H1 (cell line): ENCODE measurements around the gene KPRP. TPM values are rescaled to one million over a fixed set of nuclear protein-coding genes. Genes with fewer than 3 reads are reported as not detected.

Source experiments
- CTCF ChIA-PET: fragments of 300-600 bp; sonication (Branson Sonifier 250); formaldehyde crosslinking; loops from one replicate; lab custom pipeline; 2021; ENCODE audit not compliant: partially characterized antibody; lab: Charles Lee
- POLR2A ChIA-PET: fragments of 300-600 bp; sonication (Branson Sonifier 250); formaldehyde crosslinking; loops from one replicate; lab custom pipeline; 2021; ENCODE audit warnings: inconsistent platforms; ENCODE audit not compliant: partially characterized antibody; lab: Charles Lee
- DNase-seq, 2 experiments: peaks; one replicate each; pipeline versions ENCODE4 v3.0.0 to v3.0.0-alpha.2; 2010 to 2022; ENCODE audit warnings: low spot score in 2 of 2, low read depth in 1 of 2, mixed read lengths in 1 of 2
- FAIRE-seq: peaks from 2 replicates; lab custom pipeline; 2011; peaks lifted over from hg19 to GRCh38; lab: Jason Lieb, UNC
- H2AFZ ChIP-seq: 2 replicates; pipeline ENCODE4 v1.8.1; 2012; ENCODE audit warnings: low read length, inconsistent platforms
- H2AK5ac ChIP-seq: 2 replicates; pipeline ENCODE4 v1.6.1; 2013; ENCODE audit warnings: low read depth, low read length
- H2BK120ac ChIP-seq: replicated peaks from 2 replicates; pipeline ENCODE3; 2013; ENCODE audit warnings: low read depth, low read length, inconsistent platforms
- H2BK12ac ChIP-seq: 2 replicates; pipeline ENCODE4 v1.6.1; 2013; ENCODE audit warnings: low read depth, low read length
- H2BK15ac ChIP-seq: 2 replicates; pipeline ENCODE4 v1.6.1; 2013; ENCODE audit warnings: low read length
- H2BK20ac ChIP-seq: 2 replicates; pipeline ENCODE4 v1.6.1; 2013; ENCODE audit warnings: low read length
- H2BK5ac ChIP-seq: 2 replicates; pipeline ENCODE4 v1.6.1; 2013; ENCODE audit warnings: low read depth, low read length
- H3K14ac ChIP-seq: 2 replicates; pipeline ENCODE4 v1.6.1; 2013; ENCODE audit warnings: inconsistent platforms; ENCODE audit not compliant: insufficient read length
- H3K18ac ChIP-seq: 2 replicates; pipeline ENCODE4 v1.6.1; 2013; ENCODE audit warnings: low read length; ENCODE audit errors: extremely low read depth
- H3K23ac ChIP-seq: 2 replicates; pipeline ENCODE4 v1.6.1; 2013; ENCODE audit warnings: inconsistent platforms; ENCODE audit not compliant: insufficient read length
- H3K23me2 ChIP-seq: 2 replicates; pipeline ENCODE4 v1.6.1; 2013; ENCODE audit warnings: low read depth, low read length
- H3K27ac ChIP-seq: 2 replicates; pipeline ENCODE4 v1.6.1; 2011; ENCODE audit warnings: low read depth, low read length, inconsistent platforms
- H3K27me3 ChIP-seq, 4 experiments: replicated peaks in 1 of 4; 1 replicate in 1 of 4; 2 replicates in 3 of 4; pipeline versions ENCODE4 v1.6.1 to v1.8.1; 2011 to 2013; ENCODE audit warnings: low read length in 3 of 4, mild to moderate bottlenecking in 3 of 4, inconsistent platforms in 2 of 4, mixed read lengths in 2 of 4, moderate library complexity in 1 of 4; ENCODE audit not compliant: control insufficient read depth in 3 of 4, insufficient read depth in 3 of 4; ENCODE audit errors: extremely low read depth in 1 of 4
- H3K36me3 ChIP-seq, 4 experiments: 2 replicates each; pipeline versions ENCODE4 v1.6.1 to v1.8.1; 2011 to 2013; ENCODE audit warnings: mild to moderate bottlenecking in 4 of 4, low read length in 3 of 4, moderate library complexity in 2 of 4, control low read depth in 1 of 4, inconsistent platforms in 1 of 4; ENCODE audit not compliant: insufficient read depth in 4 of 4, control insufficient read depth in 2 of 4
- H3K4ac ChIP-seq: replicated peaks from 2 replicates; pipeline ENCODE3; 2013; ENCODE audit warnings: low read length, low read depth, mixed read lengths, inconsistent platforms; ENCODE audit not compliant: insufficient read length
- H3K4me1 ChIP-seq, 4 experiments: replicated peaks in 1 of 4; 1 replicate in 1 of 4; 2 replicates in 3 of 4; pipeline versions ENCODE4 v1.6.1 to v1.8.1; 2011 to 2013; ENCODE audit warnings: low read length in 3 of 4, inconsistent platforms in 2 of 4, mixed read lengths in 1 of 4; ENCODE audit not compliant: insufficient read depth in 4 of 4, control insufficient read depth in 3 of 4
- H3K4me2 ChIP-seq, 2 experiments: 2 replicates each; pipeline versions ENCODE4 v1.6.1 to v1.8.1; 2011 to 2013; ENCODE audit warnings: low read depth in 2 of 2, low read length in 2 of 2, control low read depth in 1 of 2, inconsistent platforms in 1 of 2, mild to moderate bottlenecking in 1 of 2; ENCODE audit not compliant: insufficient read depth in 1 of 2
- H3K4me3 ChIP-seq, 4 experiments: fragments of 200-600, 300-600 bp in 1 of 4; sonication (generic), shearing (Covaris generic), sonication (Bioruptor Twin) in 1 of 4; 2 replicates each; pipeline versions ENCODE4 v1.5.1 to v1.8.1; 2011 to 2016; ENCODE audit warnings: low read length in 4 of 4, low read depth in 3 of 4, control low read depth in 2 of 4, inconsistent platforms in 2 of 4, mild to moderate bottlenecking in 2 of 4, mixed read lengths in 1 of 4, moderate library complexity in 1 of 4; ENCODE audit not compliant: insufficient read depth in 2 of 4; ENCODE audit errors: extremely low read depth in 1 of 4
- H3K56ac ChIP-seq: replicated peaks from 2 replicates; pipeline ENCODE3; 2013; ENCODE audit warnings: low read depth, mild to moderate bottlenecking, mixed read lengths, low read length, inconsistent platforms; ENCODE audit not compliant: insufficient read length
- H3K79me1 ChIP-seq: 2 replicates; pipeline ENCODE4 v1.6.1; 2013; ENCODE audit warnings: low read depth, low read length, control low read depth
- H3K79me2 ChIP-seq, 2 experiments: 2 replicates each; pipeline versions ENCODE4 v1.6.1 to v1.8.1; 2012 to 2013; ENCODE audit warnings: low read length in 2 of 2, mild to moderate bottlenecking in 2 of 2, inconsistent platforms in 1 of 2; ENCODE audit not compliant: insufficient read depth in 2 of 2, control insufficient read depth in 1 of 2
- H3K9ac ChIP-seq, 4 experiments: replicated peaks in 1 of 4; 1 replicate in 1 of 4; 2 replicates in 3 of 4; pipeline versions ENCODE4 v1.6.1 to v1.8.1; 2011 to 2013; ENCODE audit warnings: low read depth in 3 of 4, low read length in 3 of 4, control low read depth in 2 of 4, mild to moderate bottlenecking in 2 of 4, moderate library complexity in 2 of 4, inconsistent platforms in 1 of 4; ENCODE audit errors: extremely low read depth in 1 of 4
- H3K9me3 ChIP-seq, 2 experiments: 2 replicates each; pipeline versions ENCODE4 v1.6.1 to v1.8.1; 2012 to 2013; ENCODE audit warnings: mild to moderate bottlenecking in 2 of 2, moderate library complexity in 2 of 2, control low read depth in 1 of 2, inconsistent platforms in 1 of 2, low read depth in 1 of 2, low read length in 1 of 2, mixed read lengths in 1 of 2; ENCODE audit not compliant: insufficient read depth in 2 of 2
- H4K20me1 ChIP-seq, 2 experiments: replicated peaks in 1 of 2; 2 replicates each; pipeline versions ENCODE3 to v1.8.1; 2011 to 2013; ENCODE audit warnings: inconsistent platforms in 2 of 2, low read length in 2 of 2, mild to moderate bottlenecking in 1 of 2; ENCODE audit not compliant: insufficient read depth in 2 of 2, control insufficient read depth in 1 of 2
- H4K5ac ChIP-seq: 2 replicates; pipeline ENCODE4 v1.6.1; 2013; ENCODE audit warnings: low read length, low read depth, mixed read lengths, inconsistent platforms; ENCODE audit not compliant: insufficient read length
- H4K8ac ChIP-seq: 2 replicates; pipeline ENCODE4 v1.8.0; 2013; ENCODE audit warnings: mild to moderate bottlenecking, moderate library complexity, low read length, inconsistent platforms; ENCODE audit not compliant: insufficient read depth; ENCODE audit errors: extremely low read depth
- H4K91ac ChIP-seq: replicated peaks from 2 replicates; pipeline ENCODE3; 2013; ENCODE audit warnings: low read length, mixed read lengths, inconsistent platforms; ENCODE audit not compliant: insufficient read length
- POLR2A ChIP-seq, 2 experiments: IDR thresholded peaks; 1 replicate in 1 of 2; 2 replicates in 1 of 2; pipeline ENCODE4 v1.6.1; 2011; ENCODE audit warnings: low read depth in 2 of 2, low read length in 2 of 2, mild to moderate bottlenecking in 2 of 2; ENCODE audit errors: control extremely low read depth in 1 of 2
- POLR2AphosphoS5 ChIP-seq: IDR thresholded peaks from 2 replicates; pipeline ENCODE4 v1.6.1; 2011; ENCODE audit warnings: low read depth, low read length
- WGBS, 2 experiments: shearing (Covaris generic) in 1 of 2; methylation state at CpG; one replicate each; pipeline versions ENCODE4 v1.1.6 to v1.1.7; 2013 to 2015; ENCODE audit warnings: low lambda C conversion rate in 2 of 2, mixed read lengths in 2 of 2, inconsistent platforms in 1 of 2, low coverage in 1 of 2, missing lambda C conversion rate in 1 of 2; ENCODE audit not compliant: insufficient replicate concordance in 2 of 2, insufficient coverage in 1 of 2, insufficient read length in 1 of 2; ENCODE audit errors: extremely low coverage in 1 of 2, missing lambda C conversion rate in 1 of 2; 5-methylcytosine and 5-hydroxymethylcytosine counted together
- polyA plus RNA-seq, 7 experiments: library from polyadenylated mRNA; depleted of rRNA in 3 of 7; stranded (reverse) in 5 of 7; unstranded in 2 of 7; fragments of >200 nt in 5 of 7; fragments of 200-250 nt in 2 of 7; gene quantifications; 1 replicate in 5 of 7; 2 replicates in 1 of 7; 4 replicates in 1 of 7; pipeline versions ENCODE4 v1.2.1 to v1.2.3, GENCODE V29; 2011 to 2013; ENCODE audit warnings: missing spikeins in 2 of 7, mixed read lengths in 2 of 7
- total RNA-seq: library from RNA; stranded (reverse); fragmentation: NEBNext Ultra II Directional; extraction: Animal tissue kit (Norgen Biotek cat#: 25700); gene quantifications from 2 replicates; pipeline ENCODE4 v1.2.1, GENCODE V29; 2021

KPRP gene
- total and polyA plus RNA-seq, 2 of the 8 experiments (the other 6 are each of a cell fraction or from before 2014, with no cell fraction given), result not detected

- Histone ChIP-seq H2AK5ac (no peak overlapping the region), H3K23ac (no peak overlapping the region), H2BK15ac (no peak overlapping the region), H3K4me2 (no peak overlapping the region), H3K14ac (no peak overlapping the region), H3K27ac (no peak overlapping the region), H2BK120ac (no peak overlapping the region), H4K91ac (no peak overlapping the region), H2BK20ac (no peak overlapping the region), H3K79me1 (no peaks in the 10 kb centered on the region), H3K4me1 (no peaks in the 10 kb centered on the region), H3K36me3 (no peaks in the 10 kb centered on the region; a peak in 1 of 8 replicates), H4K5ac (no peak overlapping the region), H4K8ac (no peak overlapping the region), H2BK5ac (no peak overlapping the region), H3K27me3 (no peaks in the 10 kb centered on the region), H3K4me3 (no peak overlapping the region), H3K18ac (no peak overlapping the region), H3K9ac (no peak overlapping the region), H3K23me2 (no peaks in the 10 kb centered on the region), H2AFZ (no peak overlapping the region), H3K56ac (no peak overlapping the region), H3K4ac (no peak overlapping the region), H3K79me2 (no peaks in the 10 kb centered on the region), H2BK12ac (no peak overlapping the region), H3K9me3 (peaks cover 67 to 80% of the 10 kb centered on the region in 2 experiments), H4K20me1 (no peaks in the 10 kb centered on the region)
- TF ChIP-seq POLR2AphosphoS5 (no peak), POLR2A (IDR thresholded peaks at IDR 0.05; ENCODE audit: control extremely low read depth in 1 of 2, low read depth in 2 of 2, low read length in 2 of 2) (no peak)
- WGBS, 2 experiments, result 53% methylated on average over 1 of the region's 1 CpG; no CpG with 5 or more reads in 1 of the 2 experiments
- FAIRE-seq (no peak), DNase-seq (no peak)
- ChIA-PET POLR2A (no interaction called here), CTCF (no interaction called here)
Observed at GRCh38 chr1:152753586-152753985, 4.2 kb upstream of the KPRP start.
